HG03135 (cell line): ENCODE data around the gene MAMSTR.
"Not testable (repeated sequence)": the region's sequence is repeated elsewhere in the genome, so short reads cannot be mapped to it uniquely, and the experiment has no call there.

Source experiments
- ATAC-seq: cut with Tn5 transposase; IDR thresholded peaks from one replicate; pipeline ENCODE4 v1.9.1; 2021; ENCODE audit warnings: mild to moderate bottlenecking, moderate library complexity; ENCODE audit not compliant: unreplicated experiment

Gene MAMSTR

DNA sequence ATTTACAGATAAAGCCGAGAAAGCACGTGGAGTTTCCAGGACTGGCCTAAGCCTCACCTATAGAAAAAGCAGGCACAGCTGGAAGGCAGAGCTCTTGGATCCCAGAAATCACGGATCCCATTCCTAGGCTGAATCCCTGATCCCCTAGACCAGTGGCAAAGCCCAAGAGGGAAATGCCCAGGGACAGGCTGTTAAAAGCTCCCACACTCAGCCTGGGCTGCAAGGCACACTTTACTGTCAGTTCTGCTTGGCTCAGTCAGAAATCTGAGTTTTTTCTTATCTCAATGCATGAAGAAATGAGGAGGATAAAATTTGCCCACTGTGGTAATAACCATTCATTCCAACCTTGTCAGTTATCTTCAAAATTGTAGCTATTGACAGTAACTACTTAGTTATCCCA lies 31.7 kb downstream of the MAMSTR start:
- no peak for ATAC-seq

DNA sequence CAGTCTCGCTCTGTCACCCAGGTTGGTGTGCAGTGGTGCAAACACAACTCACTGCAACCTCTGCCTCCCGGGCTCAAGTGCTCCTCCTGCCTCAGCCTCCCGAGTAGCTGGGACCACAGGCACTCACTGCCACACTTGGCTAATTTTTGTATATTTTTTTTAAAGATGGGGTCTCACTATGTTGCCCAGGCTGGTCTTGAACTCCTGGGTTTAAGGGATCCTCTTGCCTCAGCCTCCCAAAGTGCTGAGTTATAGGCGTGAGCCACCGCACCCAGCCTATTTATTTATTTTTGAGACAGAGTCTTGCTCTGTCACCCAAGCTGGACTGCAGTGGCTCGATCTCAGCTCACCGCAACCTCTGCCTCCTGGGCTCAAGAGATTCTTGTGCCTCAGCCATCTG lies 32.9 kb downstream of the MAMSTR start:
- ATAC-seq, result not testable (repeated sequence)

DNA sequence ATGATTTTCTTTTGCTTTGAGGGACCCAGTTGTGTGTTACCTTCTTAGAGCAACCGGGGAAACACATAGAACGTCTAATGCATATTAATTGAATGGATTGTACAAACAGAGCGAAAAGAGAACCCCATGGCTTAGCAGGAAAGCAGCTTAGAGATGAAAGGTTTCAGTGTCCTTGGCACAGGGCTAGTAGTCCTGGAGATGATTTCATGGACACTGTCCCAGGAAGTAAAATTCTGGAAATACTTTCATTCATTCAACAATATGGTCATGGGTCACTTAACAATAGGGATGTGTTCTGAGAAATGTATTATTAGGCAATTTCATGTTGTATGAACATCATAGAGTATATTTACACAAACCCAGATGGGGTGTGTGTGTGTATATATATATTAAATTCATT lies 33.4 kb downstream of the MAMSTR start:
- ATAC-seq, result no peak

DNA sequence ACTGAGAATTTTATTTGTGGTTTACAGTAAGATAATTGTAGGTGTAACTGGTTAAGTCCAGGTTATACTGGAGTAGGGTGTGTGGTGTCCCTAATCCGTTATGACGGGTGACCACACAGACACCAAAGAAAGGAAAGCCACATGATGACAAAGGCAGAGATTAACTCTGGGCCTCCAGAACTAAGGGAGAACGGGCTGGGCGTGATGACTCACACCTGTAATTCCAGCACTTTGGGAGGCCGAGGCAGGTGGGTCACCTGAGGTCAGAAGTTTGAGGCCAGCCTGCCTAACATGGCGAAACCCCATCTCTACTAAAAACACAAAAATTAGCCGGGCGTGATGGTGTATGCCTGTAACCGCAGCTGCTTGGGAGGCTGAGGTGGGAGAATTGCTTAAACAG lies 33.9 kb downstream of the MAMSTR start:
- ATAC-seq, result no peak

DNA sequence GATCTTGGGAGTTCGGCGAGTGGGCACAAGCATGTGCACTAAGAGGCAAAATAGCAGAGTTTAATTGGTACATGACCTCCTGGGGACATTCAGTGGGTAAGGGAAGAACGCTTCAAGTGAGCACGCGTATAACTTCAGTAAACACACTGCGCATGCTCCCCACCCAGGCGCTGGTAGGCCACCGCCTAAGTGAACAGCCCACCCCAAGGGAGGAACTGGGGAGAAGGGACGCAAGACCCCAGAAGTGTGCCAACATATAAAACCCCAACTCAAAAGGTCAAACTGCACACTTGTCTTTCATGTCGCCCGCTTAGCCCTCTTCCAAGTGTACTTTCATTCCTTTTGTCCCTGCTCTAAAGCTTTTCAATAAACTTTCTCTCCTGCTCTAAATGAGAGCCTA lies 36.2 kb downstream of the MAMSTR start:
- ATAC-seq, result no peak

DNA sequence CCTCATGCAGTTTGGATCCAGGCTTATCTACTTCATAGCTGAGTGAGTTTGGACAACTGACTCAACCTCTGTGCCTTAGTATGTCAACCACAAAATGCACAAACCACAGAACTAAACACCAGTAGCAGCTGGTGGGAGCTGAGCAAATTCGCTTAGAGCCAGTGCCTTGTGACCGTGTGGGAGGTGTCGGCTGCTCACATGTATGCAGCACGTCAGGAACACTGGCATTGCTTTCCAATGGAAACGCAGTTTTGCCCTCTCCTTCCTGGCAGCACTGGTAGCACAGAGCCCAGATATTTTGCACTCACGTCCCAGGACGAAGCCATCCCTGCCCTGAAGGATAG lies 38.4 kb downstream of the MAMSTR start:
- no peak for ATAC-seq

DNA sequence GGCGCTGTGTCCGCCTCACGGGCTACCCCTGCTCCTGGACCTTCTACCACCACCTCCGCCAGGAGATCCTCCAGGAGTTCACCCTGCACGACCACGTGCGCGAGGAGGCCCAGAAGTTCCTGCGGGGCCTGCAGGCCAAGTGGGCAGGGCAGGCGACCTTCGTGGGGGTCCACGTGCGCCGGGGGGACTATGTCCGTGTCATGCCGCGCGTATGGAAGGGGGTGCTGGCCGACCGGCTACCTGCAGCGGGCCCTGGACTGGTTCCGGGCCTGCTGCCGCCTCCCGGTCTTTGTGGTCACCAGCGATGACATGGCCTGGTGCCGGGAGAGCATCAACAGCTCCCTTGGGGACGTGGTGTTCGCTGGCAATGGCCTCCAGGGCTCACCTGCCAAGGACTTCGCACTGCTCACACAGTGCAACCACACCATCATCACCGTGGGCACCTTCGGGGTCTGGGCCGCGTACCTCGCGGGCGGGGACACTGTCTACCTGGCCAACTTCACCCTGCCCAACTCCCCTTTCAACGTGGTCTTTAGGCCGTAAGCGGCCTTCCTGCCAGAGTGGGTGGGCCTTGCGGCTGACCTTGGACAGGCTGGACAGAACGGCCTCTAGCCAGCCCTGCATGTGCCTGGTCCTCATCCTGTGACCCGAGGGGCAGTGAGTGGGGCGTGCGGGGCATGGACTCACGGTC lies 38.9 kb downstream of the MAMSTR start:
- ATAC-seq, result no peak

DNA sequence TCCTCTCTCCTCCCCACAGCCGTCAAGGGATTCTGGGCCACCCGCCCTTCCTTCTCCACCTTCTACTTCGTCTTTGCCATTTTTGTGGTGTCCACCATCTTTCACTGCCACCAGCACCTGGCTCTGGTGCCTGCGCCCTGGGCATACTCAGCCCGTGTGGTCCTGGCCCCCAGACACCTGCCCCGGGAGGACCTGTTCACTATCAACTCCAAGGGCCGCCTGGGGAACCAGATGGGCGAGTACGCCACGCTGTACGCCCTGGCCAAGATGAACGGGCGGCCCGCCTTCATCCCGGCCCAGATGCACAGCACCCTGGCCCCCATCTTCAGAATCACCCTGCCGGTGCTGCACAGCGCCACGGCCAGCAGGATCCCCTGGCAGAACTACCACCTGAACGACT lies 39.5 kb downstream of the MAMSTR start:
- ATAC-seq, result not testable (repeated sequence)

DNA sequence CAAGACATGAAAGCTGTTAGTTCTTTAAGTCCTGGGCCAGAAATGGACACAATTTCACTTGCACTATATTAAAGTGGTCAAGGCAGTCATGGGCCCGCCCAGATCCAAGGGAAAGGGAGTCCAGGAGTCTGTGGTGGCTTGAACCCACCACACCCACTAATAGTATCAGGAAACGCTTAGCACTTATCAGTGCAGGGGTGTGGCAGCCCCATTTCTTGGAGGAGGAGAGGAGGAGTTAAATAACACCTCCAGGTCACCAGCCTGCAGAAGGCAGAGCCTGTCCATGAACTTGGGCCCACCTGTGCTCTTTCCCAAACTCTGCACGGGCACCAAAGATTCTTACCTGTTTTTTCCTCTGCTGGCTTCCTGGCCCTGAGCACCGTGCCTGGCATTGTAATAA lies 41.3 kb downstream of the MAMSTR start:
- no peak for ATAC-seq

DNA sequence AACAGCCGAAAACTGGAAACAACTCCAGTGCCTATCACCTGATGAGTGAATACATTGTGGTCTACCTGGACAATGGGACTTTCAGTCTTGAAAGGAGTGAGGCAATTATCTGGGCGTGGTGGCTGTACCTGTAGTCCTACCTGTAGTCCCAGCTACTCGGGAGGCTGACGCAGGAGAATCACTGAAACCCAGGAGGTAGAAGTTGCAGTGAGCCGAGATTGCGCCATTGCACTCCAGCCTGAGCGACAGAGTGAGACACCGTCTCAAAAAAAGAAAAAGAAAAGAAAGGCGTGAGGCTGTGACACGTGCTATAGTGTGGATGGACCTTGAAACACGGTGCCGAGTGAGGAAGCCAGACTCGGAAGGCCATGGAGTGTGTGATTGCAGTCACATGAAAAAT lies 42.6 kb downstream of the MAMSTR start:
- no peak for ATAC-seq

DNA sequence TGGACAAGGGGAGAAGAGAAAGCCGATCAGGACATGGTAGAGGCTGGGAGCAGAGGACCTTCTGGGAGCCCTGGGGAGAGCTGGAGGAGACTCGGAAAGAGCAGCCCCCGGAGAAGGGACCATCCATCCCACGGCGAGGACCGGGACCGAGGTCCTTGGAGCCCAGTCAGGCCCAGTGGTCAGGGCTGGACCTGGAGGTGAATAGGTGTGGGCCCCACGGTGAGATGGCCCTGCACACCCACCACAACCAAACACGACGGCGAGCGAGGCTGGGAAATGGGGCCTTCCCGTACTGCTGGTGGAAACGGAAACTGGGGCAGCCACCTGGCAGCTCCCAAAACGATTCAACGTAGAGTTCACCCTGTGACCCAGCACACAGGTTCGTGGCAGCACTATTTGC lies 43.0 kb downstream of the MAMSTR start:
- ATAC-seq, result no peak

DNA sequence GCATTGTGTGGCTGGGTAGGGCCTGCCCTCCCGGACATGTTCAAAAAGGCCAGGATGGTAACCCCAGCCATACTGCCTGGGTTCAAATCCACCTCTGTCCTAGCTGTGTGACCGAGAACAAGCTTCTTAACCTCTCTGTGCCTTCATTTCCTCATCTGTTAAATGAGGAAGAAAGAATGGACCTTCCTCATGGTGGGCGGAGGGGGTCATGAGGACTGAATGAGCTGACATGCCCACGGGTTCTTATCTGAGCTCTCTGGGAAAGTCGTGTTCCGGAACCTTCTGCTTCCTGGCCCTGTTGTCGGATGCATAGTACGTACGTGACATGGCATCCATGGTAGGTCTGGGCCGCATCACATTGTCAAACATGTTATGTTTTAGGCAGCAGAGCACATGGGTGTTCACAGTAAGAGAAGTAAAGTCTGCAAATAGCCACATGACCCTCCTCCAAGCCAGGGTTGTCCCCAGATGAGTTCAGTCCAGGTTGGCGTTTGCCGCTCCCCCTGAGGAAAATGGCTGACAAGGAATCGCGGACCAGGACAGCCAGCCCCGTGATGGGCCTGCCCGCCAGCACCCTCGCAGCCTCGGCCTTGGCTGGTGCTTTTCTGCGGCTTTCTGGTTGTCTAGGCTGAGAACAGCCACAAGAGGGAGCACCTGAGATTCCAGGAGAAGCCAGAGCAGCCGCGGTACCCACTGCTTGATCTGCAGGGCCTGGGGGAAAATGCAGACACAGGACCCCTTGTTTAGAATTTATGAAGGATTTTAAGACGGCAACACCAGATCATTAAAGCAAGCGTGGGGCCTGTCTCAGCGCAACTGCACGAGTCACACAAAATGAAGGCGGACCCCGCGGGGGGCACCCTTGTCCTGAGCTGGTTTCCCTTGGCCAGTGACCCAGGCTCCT lies 44.4 kb downstream of the MAMSTR start:
- no peak for ATAC-seq

DNA sequence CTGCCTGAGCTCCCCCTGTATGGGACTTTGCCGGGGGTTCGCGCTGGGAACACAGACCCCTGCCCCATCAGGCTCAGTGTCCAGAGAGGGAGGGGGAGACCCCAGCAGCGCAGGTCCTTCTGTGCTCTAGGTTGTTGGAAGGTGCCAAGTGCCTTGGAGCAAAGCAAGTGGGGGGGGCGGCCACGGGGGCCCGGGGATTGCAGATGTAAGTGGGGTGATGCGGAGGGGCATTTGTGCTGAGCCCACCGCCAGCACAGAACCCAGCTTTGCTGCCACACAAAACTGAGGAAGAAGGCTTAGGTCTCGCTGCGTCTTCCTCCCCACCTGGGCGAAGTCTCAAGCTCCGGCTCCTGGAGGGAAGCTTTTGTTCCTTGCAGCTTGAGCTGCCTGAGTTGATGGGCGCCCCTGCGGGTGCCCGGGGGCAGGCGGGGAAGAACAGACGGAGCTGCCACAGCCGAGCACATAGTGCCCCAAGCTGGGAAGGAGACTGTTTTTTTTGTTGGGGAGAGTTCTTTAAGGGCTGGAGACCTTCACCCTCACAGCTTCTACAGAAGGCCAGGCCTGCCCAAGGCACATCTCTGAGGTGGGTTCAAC lies 45.2 kb downstream of the MAMSTR start:
- no peak for ATAC-seq

DNA sequence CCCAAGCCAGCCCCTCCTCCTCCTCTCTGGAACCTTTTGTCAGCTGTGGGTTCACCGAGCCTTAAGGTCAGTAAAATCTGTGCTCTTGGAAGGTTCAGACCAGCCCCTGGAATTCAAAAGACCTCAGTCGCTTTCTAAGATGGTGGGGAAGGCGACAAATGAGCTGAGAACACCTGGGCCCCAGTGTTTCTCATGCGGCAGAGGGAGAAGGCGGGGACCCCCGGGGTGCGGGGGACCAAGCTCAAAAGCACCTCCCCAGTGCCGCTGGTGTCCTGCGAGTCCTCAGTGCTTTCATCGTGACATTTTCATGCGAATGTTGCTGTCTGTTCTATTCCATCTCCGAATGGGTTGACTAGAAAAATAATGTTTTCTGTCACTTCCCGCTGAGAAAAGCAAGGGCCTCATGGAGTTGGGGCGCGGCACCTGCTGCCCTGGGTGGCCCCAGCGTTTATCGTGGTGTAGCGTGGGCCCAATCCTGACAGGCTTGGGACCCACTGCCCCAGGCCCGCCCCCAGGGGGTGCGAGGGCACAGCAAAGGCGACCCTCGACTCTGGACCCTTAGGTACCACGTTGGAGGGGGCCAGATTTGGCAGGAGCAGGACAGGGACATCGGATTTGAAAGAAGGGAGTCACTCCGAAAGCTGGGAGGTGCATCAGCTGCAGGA lies 46.0 kb downstream of the MAMSTR start:
- ATAC-seq, result no peak

DNA sequence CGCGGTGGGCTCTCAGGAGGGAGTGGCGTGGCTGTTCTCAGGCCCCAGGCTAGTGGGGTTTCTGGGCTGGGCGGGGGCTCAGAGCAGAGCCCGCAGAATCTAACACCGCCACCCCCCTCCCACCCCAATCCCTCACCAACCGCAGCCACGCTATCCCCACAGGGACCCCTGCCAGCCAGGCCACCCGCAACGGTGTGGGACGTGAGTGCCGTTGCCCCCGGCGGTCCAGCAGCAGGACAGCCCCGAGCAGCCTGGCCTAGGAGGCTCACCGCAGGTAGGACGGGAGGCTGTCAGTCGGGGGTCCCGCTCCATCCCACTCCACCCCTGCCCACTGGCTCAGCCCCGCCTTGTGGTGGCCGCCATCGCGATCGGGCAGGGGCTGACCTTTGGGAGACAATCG lies 46.5 kb downstream of the MAMSTR start, which contains the start of gene NTN5:
Gene NTN5 (minus strand): TSS at position 24 of the 400 bp plus-strand sequence. CDS start 2,031 bp downstream, outside the sequence.
- ATAC-seq, result no peak

DNA sequence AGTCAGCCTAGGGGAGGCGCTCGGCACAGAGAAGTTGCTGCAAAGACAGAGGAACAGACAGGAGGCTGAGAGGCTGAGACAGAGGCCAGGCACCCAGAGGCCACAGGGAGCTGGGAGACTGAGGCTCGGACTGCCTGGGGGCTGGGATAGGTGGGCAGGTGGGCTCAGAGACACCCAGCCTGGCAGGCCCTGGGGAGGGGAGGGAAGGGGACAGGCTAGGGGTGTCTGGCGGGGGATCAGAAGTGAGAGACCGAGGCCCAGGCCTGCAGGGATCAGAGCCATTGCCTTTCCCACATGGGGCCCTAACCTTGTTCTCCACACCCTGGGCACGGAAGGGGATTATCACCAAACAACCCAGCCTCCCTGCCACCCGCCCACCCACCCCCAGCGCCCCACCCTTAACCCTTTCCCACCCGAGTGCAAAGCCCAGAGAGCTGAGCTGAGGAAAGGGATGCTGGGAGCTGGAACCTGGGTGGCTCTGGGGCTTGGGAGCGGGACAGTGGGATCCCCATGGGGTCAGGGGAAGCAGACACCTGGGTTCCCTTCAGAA lies 48.0 kb downstream of the MAMSTR start:
- no peak for ATAC-seq

DNA sequence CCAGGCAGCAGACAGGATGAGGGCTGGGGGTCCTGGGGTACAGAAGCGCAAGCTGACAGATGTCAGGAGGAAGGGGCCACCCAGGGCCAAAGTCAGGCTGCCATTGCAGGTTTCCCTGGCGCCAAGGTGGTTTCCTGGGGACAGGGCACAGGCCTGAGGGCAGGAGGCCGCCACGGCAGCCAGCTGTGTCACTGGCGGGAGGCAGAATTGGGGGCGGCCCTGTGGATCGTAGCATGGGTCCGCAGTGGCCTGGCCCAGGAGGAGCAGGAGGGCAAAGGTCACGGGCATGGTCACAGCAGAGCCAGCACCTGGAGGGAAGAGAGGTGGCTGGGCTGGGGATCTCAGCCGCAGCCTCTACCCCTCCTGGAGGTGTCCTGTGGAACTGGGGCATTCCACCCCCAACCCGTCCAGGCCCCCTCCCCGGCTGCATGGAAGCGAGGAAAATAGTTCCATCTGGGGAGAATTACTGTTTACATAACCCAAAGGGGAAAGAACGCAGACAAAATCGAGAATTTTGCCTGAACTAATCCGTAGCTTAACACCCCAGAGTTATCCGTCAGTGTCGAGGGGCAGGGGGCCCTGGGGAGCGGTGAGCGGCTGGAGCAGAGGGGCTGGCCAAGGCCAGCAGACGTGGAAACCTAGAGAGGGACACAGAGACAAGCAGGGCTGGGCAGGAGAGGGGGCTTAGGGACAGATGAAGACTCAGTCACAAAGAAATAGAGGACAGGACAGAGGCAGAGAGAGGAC lies 48.7 kb downstream of the MAMSTR start:
- ATAC-seq, result no peak

DNA sequence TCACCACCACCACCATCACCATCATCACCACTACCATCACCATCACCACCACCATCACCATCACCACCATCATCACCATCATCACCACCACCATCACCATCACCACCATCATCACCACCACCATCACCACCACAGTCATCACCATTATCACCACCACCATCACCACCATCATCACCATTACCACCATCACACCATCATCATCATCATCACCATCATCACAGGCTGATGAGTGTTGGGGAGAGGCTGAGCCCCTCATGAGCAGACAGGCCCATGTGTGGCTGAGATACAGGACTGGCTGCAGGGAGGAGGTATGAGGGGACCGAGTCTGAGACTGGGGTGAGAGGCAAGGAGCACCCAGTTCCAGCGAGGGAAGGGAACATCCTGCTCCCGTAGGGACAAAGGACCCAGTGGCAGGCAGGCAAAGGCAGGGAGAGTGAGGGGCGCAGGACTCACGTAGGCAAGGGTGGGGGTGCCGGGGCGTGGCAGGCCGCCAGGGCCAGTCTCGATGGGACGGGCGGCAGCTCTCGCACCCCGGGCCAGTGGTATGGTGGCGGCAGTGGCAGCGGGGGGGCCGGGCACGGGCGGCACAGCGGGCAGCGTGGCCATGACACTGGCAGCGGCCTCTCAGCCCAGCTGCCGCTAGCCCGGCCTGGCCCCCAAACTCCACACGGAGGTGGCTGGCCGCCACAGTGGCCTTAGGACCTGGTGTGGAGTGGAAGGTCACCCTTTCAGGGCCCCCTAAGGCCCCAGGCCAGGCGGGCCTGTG lies 49.4 kb downstream of the MAMSTR start:
- ATAC-seq, result no peak

DNA sequence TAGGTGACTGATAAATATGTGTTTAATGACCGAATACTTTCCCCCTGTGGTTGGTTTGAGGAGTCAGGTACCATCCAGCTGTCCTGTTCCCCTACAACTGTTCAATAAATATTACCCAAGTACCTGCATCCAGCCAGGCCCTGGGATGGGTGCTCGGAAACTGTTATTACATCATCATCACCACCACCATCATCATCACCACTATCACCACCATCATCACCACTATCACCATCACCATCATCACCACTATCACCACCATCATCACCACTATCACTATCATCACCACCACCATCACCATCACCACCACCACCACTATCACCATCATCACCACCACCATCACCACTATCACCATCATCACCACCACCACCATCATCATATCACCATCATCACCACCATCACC lies 50.8 kb downstream of the MAMSTR start:
- ATAC-seq, result no peak

DNA sequence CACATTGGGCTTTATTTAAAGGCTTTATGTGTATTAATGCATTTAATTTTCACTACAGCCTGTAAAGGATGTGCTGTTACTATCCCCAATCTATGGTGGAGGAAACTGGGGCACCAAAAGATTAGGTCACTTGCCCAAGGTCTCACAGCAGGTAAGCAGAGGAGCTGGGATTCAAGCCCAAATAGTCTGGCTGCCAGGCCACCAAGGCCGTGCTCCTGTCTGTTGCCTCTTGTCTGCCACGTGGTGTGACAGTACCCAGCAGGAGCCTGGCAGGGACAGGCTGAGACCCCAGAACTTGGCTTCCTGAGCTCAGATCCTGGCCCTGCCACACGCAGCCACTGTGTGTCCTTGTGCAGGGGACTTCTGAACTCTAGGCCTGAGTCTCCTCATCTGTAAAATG lies 51.2 kb downstream of the MAMSTR start:
- ATAC-seq, result no peak
